OCI-LY7 (cell line): ENCODE results near the gene CREB5. TPM values are rescaled to one million over a fixed set of nuclear protein-coding genes. Genes with fewer than 3 reads are reported as not detected.

Source experiments
- BruUV-seq: library from RNA; stranded (reverse); fragments of 400-500 nt; replicated peaks from 2 replicates; lab custom pipeline; 2021; lab: Mats Ljungman, UMichigan
- CTCF ChIA-PET: fragments of 300-600 bp; sonication (Branson Sonifier 250); formaldehyde crosslinking; loops from one replicate; lab custom pipeline; 2022; ENCODE audit warnings: antibody characterized with exemption; ENCODE audit not compliant: unreplicated experiment; lab: Charles Lee
- POLR2A ChIA-PET: fragments of 300-600 bp; sonication (Branson Sonifier 250); formaldehyde crosslinking; loops from one replicate; lab custom pipeline; 2022; ENCODE audit warnings: antibody characterized with exemption; lab: Charles Lee
- DNase-seq: peaks from one replicate; pipeline ENCODE4 v3.0.0-alpha.2; 2015; ENCODE audit warnings: low spot score
- H2AFZ ChIP-seq: fragments of 200-600 bp; sonication (generic), shearing (Covaris generic); 2 replicates; pipeline ENCODE4 v1.6.1; 2014; ENCODE audit warnings: mild to moderate bottlenecking, antibody characterized with exemption, low read length, moderate library complexity
- H3K27ac ChIP-seq: fragments of 200-600 bp; sonication (generic); 2 replicates; pipeline ENCODE4 v1.5.1; 2014; ENCODE audit warnings: mixed run types, low read depth, mild to moderate bottlenecking, moderate library complexity, low read length, inconsistent platforms; ENCODE audit not compliant: poor library complexity, severe bottlenecking
- H3K36me3 ChIP-seq: fragments of 200-600 bp; sonication (generic); 2 replicates; pipeline ENCODE4 v1.6.1; 2014; ENCODE audit warnings: mild to moderate bottlenecking, antibody characterized with exemption, low read length, moderate library complexity, mixed read lengths; ENCODE audit not compliant: insufficient read depth
- H3K4me1 ChIP-seq: fragments of 200-600 bp; sonication (generic); 2 replicates; pipeline ENCODE4 v1.5.1; 2014; ENCODE audit warnings: mild to moderate bottlenecking, low read length; ENCODE audit not compliant: insufficient read depth, poor library complexity, severe bottlenecking
- H3K4me2 ChIP-seq: fragments of 200-600 bp; sonication (generic); 2 replicates; pipeline ENCODE4 v1.6.1; 2014; ENCODE audit warnings: mild to moderate bottlenecking, low read length
- H3K4me3 ChIP-seq: fragments of 200-600 bp; sonication (generic); 2 replicates; pipeline ENCODE4 v1.5.1; 2014; ENCODE audit warnings: mild to moderate bottlenecking, low read depth, low read length; ENCODE audit not compliant: poor library complexity, severe bottlenecking
- H3K79me2 ChIP-seq: fragments of 200-600 bp; sonication (generic); 2 replicates; pipeline ENCODE4 v1.6.1; 2016; ENCODE audit warnings: low read depth, mild to moderate bottlenecking, low read length, moderate library complexity, mixed read lengths; ENCODE audit not compliant: insufficient read depth
- H3K9me2 ChIP-seq: fragments of 200-600 bp; sonication (generic); 2 replicates; pipeline ENCODE4 v1.6.1; 2016; ENCODE audit warnings: mild to moderate bottlenecking, low read length, mixed read lengths; ENCODE audit not compliant: insufficient read depth
- H3K9me3 ChIP-seq: fragments of 200-600 bp; sonication (generic); 2 replicates; pipeline ENCODE4 v1.6.1; 2014; ENCODE audit warnings: mild to moderate bottlenecking, mixed run types, low read length, mixed read lengths
- H4K20me1 ChIP-seq: fragments of 200-600 bp; sonication (generic); 2 replicates; pipeline ENCODE4 v1.6.1; 2014; ENCODE audit warnings: mild to moderate bottlenecking, antibody characterized with exemption, low read length, moderate library complexity, mixed read lengths; ENCODE audit not compliant: insufficient read depth
- EZH2phosphoT487 ChIP-seq: fragments of 200-600 bp; sonication (generic); IDR thresholded peaks from 2 replicates; pipeline ENCODE4 v1.6.1; 2018; ENCODE audit warnings: low read depth, borderline replicate concordance, mild to moderate bottlenecking, mixed run types, antibody characterized with exemption, low read length, moderate library complexity, mixed read lengths
- intact Hi-C: fragments of 100-400 bp; cut with micrococcal nuclease; formaldehyde crosslinking; loops from one replicate; pipeline ENCODE4 v1.10.0; 2022; ENCODE audit not compliant: unreplicated experiment
- total RNA-seq, 2 experiments: library from RNA; depleted of rRNA in 1 of 2; stranded (reverse); fragments of >200 nt in 1 of 2; shearing (Covaris generic) in 1 of 2; gene quantifications; 2 replicates each; pipeline ENCODE4 v1.2.3, GENCODE V29; 2014 to 2022
- TF ChIP-seq, protein P1 (sequence below): fragments of 200-600 bp; sonication (generic); conservative IDR thresholded peaks from 2 replicates; pipeline ENCODE4 v1.5.1; 2014; ENCODE audit warnings: mild to moderate bottlenecking, antibody characterized with exemption, low read length, moderate library complexity, mixed read lengths

CREB5 gene
- total RNA-seq, 2 experiments from 2014 or later = 2.0 to 13.3 TPM

DNA sequence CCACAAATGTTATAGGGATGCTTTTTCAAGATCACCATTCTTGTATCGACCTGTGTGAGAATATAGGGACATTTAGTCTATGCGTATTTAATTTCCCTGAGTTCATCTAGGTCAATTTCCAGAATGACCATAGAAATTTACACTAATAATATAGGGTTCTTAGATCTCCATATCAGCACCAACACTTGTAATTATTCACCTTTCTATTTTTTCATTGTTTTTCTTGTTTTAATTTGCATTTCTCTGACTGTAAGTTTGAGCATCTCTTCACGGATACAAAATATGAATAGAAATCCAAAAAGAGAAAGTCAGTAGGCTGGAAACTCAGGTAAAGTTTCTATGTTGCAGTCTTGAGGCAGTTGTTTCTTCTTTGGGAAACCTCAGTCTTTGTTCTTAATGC, 134.8 kb downstream of the CREB5 start:
- CTCF ChIA-PET = no interaction called here

DNA sequence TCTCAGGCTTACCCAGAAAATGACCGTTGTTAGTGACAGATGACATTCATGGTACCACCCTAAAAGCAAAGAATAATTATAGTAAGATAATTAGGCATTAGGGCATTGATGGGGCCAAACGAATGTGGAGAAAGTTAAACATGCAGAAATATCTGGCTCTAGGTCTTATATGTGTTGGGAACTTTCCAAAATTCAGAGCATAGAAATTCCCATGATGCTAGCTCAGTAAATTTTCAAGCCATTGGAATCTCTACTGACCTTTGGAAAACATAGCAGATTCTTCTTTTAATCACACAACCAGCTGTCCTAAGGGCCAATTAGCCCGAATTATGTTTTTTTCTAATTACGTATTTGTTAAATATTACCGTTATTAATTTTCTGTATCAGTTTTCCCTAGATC, 136.1 kb downstream of the CREB5 start:
- no peak for TF ChIP-seq EZH2phosphoT487
- TF ChIP-seq, protein P1, sequence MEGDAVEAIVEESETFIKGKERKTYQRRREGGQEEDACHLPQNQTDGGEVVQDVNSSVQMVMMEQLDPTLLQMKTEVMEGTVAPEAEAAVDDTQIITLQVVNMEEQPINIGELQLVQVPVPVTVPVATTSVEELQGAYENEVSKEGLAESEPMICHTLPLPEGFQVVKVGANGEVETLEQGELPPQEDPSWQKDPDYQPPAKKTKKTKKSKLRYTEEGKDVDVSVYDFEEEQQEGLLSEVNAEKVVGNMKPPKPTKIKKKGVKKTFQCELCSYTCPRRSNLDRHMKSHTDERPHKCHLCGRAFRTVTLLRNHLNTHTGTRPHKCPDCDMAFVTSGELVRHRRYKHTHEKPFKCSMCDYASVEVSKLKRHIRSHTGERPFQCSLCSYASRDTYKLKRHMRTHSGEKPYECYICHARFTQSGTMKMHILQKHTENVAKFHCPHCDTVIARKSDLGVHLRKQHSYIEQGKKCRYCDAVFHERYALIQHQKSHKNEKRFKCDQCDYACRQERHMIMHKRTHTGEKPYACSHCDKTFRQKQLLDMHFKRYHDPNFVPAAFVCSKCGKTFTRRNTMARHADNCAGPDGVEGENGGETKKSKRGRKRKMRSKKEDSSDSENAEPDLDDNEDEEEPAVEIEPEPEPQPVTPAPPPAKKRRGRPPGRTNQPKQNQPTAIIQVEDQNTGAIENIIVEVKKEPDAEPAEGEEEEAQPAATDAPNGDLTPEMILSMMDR = no peak
- H3K9me2 ChIP-seq = no peaks in the 10 kb centered on the region
- no TSS peak for BruUV-seq
- no peaks in the 10 kb centered on the region for H3K4me1 ChIP-seq
- H3K9me3 ChIP-seq = no peaks in the 10 kb centered on the region
- CTCF ChIA-PET = no interaction called here
- H4K20me1 ChIP-seq = no peaks in the 10 kb centered on the region
- intact Hi-C loops = no loop called here
- no peak for DNase-seq
- no peak overlapping the region for H2AFZ ChIP-seq
- H3K27ac ChIP-seq = no peak overlapping the region
- H3K4me2 ChIP-seq = no peak overlapping the region
- H3K4me3 ChIP-seq = no peak overlapping the region
- POLR2A ChIA-PET = interaction anchor here (1.0 to 1.4 kb wide), 2 partner anchors 10 to 72 kb away, joined by 3 read pairs; no protein-coding TSS in a partner anchor
- H3K36me3 ChIP-seq = no peaks in the 10 kb centered on the region
- H3K79me2 ChIP-seq = no peaks in the 10 kb centered on the region

More for the DNA sequence above, 134.8 kb downstream of the CREB5 start:
- Histone ChIP-seq H3K9me3 (no peaks in the 10 kb centered on the region), H3K27ac (no peak overlapping the region), H2AFZ (no peak overlapping the region), H3K4me1 (no peaks in the 10 kb centered on the region), H3K4me2 (no peak overlapping the region), H3K36me3 (no peaks in the 10 kb centered on the region), H3K4me3 (no peak overlapping the region), H4K20me1 (no peaks in the 10 kb centered on the region), H3K9me2 (no peaks in the 10 kb centered on the region), H3K79me2 (no peaks in the 10 kb centered on the region)
- BruUV-seq = no TSS peak
- no peak for DNase-seq
- POLR2A ChIA-PET = no interaction called here
- intact Hi-C loops = no loop called here
- TF ChIP-seq, protein P1 = no peak
- TF ChIP-seq EZH2phosphoT487 = no peak

DNA sequence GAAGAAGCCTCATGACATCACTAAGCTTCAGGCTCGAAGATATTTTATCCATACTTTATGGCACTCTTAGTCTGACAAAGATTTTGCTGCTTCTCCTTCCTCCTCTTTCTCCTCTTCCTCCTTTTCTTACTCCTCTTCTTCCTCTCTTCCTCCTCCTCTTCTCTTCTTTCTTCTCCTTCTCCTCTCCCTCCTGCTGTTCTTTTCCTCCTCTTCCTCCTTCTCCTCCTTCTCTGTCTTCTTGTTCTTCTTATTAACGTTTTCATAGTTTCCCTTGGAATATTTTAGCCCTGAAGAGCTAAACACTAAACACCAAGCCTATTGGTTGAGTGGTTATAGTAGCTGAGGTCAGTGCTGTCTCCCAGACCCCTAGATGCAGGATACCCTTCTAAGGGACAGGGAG, 137.7 kb downstream of the CREB5 start:
- no TSS peak for BruUV-seq
- H3K9me3 ChIP-seq = no peaks in the 10 kb centered on the region
- H3K4me1 ChIP-seq = no peaks in the 10 kb centered on the region
- no peaks in the 10 kb centered on the region for H3K79me2 ChIP-seq
- intact Hi-C loops = no loop called here
- ChIA-PET CTCF (no interaction called here), POLR2A (interaction anchor here (1.9 kb wide), 1 partner anchor 10 kb away, joined by 4 read pairs; no protein-coding TSS in a partner anchor)
- no peak overlapping the region for H3K4me3 ChIP-seq
- H3K36me3 ChIP-seq = no peaks in the 10 kb centered on the region
- H3K9me2 ChIP-seq = no peaks in the 10 kb centered on the region
- no peak overlapping the region for H2AFZ ChIP-seq
- DNase-seq = no peak
- TF ChIP-seq, protein P1 = no peak
- no peak for TF ChIP-seq EZH2phosphoT487
- no peak overlapping the region for H3K27ac ChIP-seq
- no peaks in the 10 kb centered on the region for H4K20me1 ChIP-seq
- H3K4me2 ChIP-seq = no peak overlapping the region
